GM18873 (cell line): ENCODE measurements around the gene CEP19.

ENCODE experiments used
- ATAC-seq: cut with Tn5 transposase; IDR thresholded peaks from one replicate; pipeline ENCODE4 v1.9.1; 2021; ENCODE audit warnings: mild to moderate bottlenecking, moderate library complexity, moderate number of reproducible peaks; ENCODE audit not compliant: unreplicated experiment, low FRiP score

The CEP19 gene

GRCh38 chr3:196667056-196667825 lies 44.8 kb downstream of the CEP19 start:
- ATAC-seq = no peak

DNA sequence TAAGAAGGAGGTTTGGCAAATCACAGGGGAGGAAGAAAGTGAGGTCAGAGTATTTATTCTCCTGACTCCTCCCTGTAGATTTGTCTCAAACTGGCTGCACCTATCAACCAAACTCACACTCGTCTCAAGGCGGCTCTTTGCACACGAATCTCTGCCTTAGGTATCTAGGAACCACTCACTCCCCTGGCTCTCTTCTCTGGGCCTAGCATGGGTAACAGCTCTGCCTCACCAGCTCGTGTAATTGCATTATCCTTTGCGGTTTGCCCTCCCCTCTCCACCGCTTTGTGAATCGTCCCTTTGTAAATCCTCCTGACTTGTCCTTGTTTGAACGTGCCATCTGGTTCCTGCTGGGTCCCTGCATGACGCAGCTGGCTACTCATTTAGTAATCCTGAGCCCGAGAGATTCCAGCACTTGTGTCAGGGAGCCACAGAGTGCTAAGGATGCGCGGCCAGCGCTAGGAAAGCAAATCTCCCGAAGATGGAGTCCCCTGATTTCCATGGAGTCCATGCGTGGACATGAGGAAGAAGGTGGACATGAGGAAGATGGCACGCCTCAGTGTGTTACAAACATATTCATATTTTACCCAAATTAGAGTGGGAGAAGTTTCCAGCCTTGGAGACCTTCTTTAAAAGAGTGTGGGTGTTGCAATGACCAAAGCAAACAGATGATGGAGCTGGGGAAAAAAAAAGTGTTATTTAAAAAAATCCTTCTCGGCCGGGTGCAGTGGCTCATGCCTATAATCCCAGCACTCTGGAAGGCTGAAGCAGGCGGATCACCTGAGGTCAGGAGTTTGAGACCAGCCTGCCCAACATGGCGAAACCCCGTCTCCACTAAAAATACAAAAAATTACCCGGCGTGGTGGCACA lies 45.8 kb downstream of the CEP19 start:
- ATAC-seq = no peak

DNA sequence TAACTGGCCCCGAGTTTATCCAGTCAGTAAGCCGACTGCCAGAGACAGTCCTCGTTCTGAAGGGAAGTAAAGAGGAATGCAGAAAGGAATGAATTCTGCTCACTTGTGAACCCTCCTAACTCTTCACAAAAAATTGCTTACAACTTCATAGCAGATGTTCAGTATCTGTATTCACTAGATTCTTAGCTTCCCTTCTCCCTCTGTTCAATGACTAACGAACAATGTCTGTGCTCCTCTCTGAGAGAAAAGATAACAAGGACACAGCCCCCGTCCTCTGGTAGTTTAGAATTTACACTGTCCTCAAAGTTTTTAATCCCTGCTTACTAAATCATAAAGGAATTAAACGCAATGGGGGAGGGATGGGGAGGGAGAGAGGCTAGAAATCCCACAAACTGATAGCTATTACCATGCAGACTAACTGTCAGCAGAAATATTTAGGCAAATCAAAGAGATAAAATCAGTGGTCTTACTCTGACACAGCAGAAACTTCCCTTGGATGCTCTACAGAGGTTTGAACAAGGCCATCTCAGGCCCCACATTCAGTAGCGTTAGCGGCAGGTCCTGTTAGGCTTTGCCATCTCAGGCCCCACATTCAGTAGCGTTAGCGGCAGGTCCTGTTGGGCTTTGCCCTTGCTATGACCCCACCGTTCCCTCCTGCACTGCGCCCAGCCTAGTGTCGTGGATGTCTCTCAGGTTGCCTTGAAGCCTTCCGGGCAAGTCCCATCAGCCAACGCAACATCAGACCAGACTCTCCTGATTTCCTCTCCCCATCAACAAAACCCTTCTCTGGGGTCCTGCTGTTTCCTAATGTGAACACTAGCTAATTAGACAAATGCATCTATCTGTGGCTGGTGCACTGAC lies 49.1 kb downstream of the CEP19 start:
- ATAC-seq = no peak

- no peak for ATAC-seq
Observed at GRCh38 chr3:196662033-196662432, 50.0 kb downstream of the CEP19 start.

DNA sequence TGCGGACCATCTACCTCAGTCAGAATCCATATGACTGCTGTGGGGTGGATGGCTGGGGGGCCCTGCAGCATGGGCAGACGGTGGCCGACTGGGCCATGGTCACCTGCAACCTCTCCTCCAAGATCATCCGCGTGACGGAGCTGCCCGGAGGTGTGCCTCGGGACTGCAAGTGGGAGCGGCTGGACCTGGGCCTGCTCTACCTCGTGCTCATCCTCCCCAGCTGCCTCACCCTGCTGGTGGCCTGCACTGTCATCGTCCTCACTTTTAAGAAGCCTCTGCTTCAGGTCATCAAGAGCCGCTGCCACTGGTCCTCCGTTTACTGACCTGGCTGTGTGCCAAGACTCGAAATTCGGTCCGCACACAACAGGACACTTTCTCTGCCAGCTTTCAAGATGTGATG lies 50.6 kb downstream of the CEP19 start:
- ATAC-seq = no peak

DNA sequence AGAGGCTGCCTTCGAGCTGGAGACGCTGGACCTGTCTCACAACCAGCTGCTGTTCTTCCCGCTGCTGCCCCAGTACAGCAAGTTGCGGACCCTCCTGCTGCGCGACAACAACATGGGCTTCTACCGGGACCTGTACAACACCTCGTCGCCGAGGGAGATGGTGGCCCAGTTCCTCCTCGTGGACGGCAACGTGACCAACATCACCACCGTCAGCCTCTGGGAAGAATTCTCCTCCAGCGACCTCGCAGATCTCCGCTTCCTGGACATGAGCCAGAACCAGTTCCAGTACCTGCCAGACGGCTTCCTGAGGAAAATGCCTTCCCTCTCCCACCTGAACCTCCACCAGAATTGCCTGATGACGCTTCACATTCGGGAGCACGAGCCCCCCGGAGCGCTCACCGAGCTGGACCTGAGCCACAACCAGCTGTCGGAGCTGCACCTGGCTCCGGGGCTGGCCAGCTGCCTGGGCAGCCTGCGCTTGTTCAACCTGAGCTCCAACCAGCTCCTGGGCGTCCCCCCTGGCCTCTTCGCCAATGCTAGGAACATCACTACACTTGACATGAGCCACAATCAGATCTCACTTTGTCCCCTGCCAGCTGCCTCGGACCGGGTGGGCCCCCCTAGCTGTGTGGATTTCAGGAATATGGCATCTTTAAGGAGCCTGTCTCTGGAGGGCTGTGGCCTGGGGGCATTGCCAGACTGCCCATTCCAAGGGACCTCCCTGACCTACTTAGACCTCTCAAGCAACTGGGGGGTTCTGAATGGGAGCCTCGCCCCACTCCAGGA lies 51.5 kb downstream of the CEP19 start:
- ATAC-seq = no peak

- no peak for ATAC-seq
Observed at GRCh38 chr3:196659901-196660351, 52.1 kb downstream of the CEP19 start.
